Heart left ventricle (tissue), 13 donors: Measurements from ENCODE around the gene IARS1.

Source experiments
- CTCF ChIP-seq, 12 donors: fragments of 200-600 bp; sonication (generic) in 4 of 12; IDR thresholded peaks; one replicate each; pipeline versions ENCODE4 v1.5.0 to v1.8.0; 2018 to 2022; ENCODE audit warnings: antibody characterized with exemption in 12 of 12, mild to moderate bottlenecking in 5 of 12
- POLR2A ChIP-seq, 2 donors: fragments of 450-650 bp; IDR thresholded peaks; one replicate each; pipeline ENCODE4 v1.6.1; 2017; ENCODE audit warnings: antibody characterized with exemption in 2 of 2, mild to moderate bottlenecking in 2 of 2, moderate library complexity in 2 of 2
- donor health status: ischemic (EF 13 %, LVEDD 7.1; RV severe dilation, severe dysfunction).
- donor health status: DM: no; HTN: yes; CAD: no.
- donor health status: DM: no; HTN: no; CAD: no.
- donor health status: ischemic (EF 25% LVEDD 6.9; RV normal size, moderate dysfunction).
- donor health status: ischemic (EF 25% LVEDD 5.7; RV mildly dilated, moderate dysfunction).
- donor health status: ischemic (EF 35%, LVEDD 5.7; RV mildly dilated, moderate dysfunction).
- donor health status: nonischemic (EF 11% LVEDD 7.7; RV severe dilation, severe dysfunction).
- donor health status: DM: yes; HTN: yes; CAD: no.
- donor health status: PGD.
- donor health status: ischemic (EF 29% LVEDD 5.4; RV normal size, mild dysfunction).
- donor health status: nonischemic (EF 23%, LVEDD 6.1; RV moderate dilation, normal function).

GRCh38 chr9:92299116-92299515, 5.6 kb upstream of the IARS1 start:
- TF ChIP-seq CTCF (IDR thresholded peaks at IDR 0.05) = no peak
- TF ChIP-seq POLR2A (IDR thresholded peaks at IDR 0.05) = no peak
